HG02981 (cell line): ENCODE measurements around the gene DLGAP1.
"Not testable (repeated sequence)": the region's sequence is repeated elsewhere in the genome, so short reads cannot be mapped to it uniquely, and the experiment has no call there.

Experiments
- ATAC-seq: cut with Tn5 transposase; IDR thresholded peaks from one replicate; pipeline ENCODE4 v1.9.1; 2021; ENCODE audit warnings: mild to moderate bottlenecking, moderate library complexity; ENCODE audit not compliant: unreplicated experiment

The DLGAP1 gene

GRCh38 chr18:3581890-3582289 is 873.2 kb downstream of the DLGAP1 start:
- no peak for ATAC-seq

- ATAC-seq = not testable (repeated sequence)
Measured at GRCh38 chr18:3580523-3581025, 874.5 kb downstream of the DLGAP1 start.

- ATAC-seq = no peak
Measured at GRCh38 chr18:3579701-3580100, 875.4 kb downstream of the DLGAP1 start.

- no peak for ATAC-seq
Measured at GRCh38 chr18:3578621-3579020, 876.5 kb downstream of the DLGAP1 start.

GRCh38 chr18:3577281-3577855 is 877.7 kb downstream of the DLGAP1 start:
- ATAC-seq = no peak

- ATAC-seq = no peak
Measured at GRCh38 chr18:3572761-3573160, 882.3 kb downstream of the DLGAP1 start.

- ATAC-seq = no peak
Measured at GRCh38 chr18:3566851-3567250, 888.3 kb downstream of the DLGAP1 start.

GRCh38 chr18:3560755-3561154 is 894.4 kb downstream of the DLGAP1 start:
- no peak for ATAC-seq

GRCh38 chr18:3554811-3555427 is 900.2 kb downstream of the DLGAP1 start:
- ATAC-seq = no peak

GRCh38 chr18:3554091-3554601 is 901.0 kb downstream of the DLGAP1 start:
- no peak for ATAC-seq

- no peak for ATAC-seq
Measured at GRCh38 chr18:3552305-3552704, 902.8 kb downstream of the DLGAP1 start.

GRCh38 chr18:3547891-3548615 is 907.1 kb downstream of the DLGAP1 start:
- ATAC-seq = no peak

GRCh38 chr18:3546106-3546505 is 909.0 kb downstream of the DLGAP1 start:
- ATAC-seq = no peak

GRCh38 chr18:3544537-3544936 is 910.6 kb downstream of the DLGAP1 start:
- ATAC-seq = no peak

- ATAC-seq = peak; percentile 86
Measured at GRCh38 chr18:3541549-3542386, 913.3 kb downstream of the DLGAP1 start.

- no peak for ATAC-seq
Measured at GRCh38 chr18:3540805-3541548, 914.1 kb downstream of the DLGAP1 start.

- no peak for ATAC-seq
Measured at GRCh38 chr18:3538954-3539617, 916.0 kb downstream of the DLGAP1 start.

GRCh38 chr18:3538456-3538855 is 916.7 kb downstream of the DLGAP1 start:
- no peak for ATAC-seq

- ATAC-seq = no peak
Measured at GRCh38 chr18:3530807-3531206, 924.3 kb downstream of the DLGAP1 start.

- ATAC-seq = no peak
Measured at GRCh38 chr18:3529601-3530000, 925.5 kb downstream of the DLGAP1 start.
